Rectal smooth muscle tissue (tissue), 1 donor: ENCODE data around the gene WDR55.
"Not testable (repeated sequence)": the region's sequence is repeated elsewhere in the genome, so short reads cannot be mapped to it uniquely, and the experiment has no call there.

Experiments used
- H3K27ac ChIP-seq: one replicate; pipeline ENCODE4 v1.7.0; 2013; ENCODE audit warnings: low read depth, low read length, inconsistent platforms
- H3K27me3 ChIP-seq: one replicate; pipeline ENCODE4 v1.7.0; 2013; ENCODE audit warnings: low read length; ENCODE audit not compliant: control insufficient read depth, insufficient read depth
- H3K36me3 ChIP-seq: one replicate; pipeline ENCODE4 v1.7.0; 2013; ENCODE audit warnings: low read length; ENCODE audit not compliant: control insufficient read depth, insufficient read depth
- H3K4me1 ChIP-seq: one replicate; pipeline ENCODE4 v1.7.0; 2013; ENCODE audit warnings: low read length; ENCODE audit not compliant: control insufficient read depth, insufficient read depth
- H3K4me3 ChIP-seq: one replicate; pipeline ENCODE4 v1.7.0; 2013; ENCODE audit warnings: low read length
- H3K9ac ChIP-seq: one replicate; pipeline ENCODE4 v1.7.0; 2013; ENCODE audit warnings: low read length

WDR55 gene

DNA sequence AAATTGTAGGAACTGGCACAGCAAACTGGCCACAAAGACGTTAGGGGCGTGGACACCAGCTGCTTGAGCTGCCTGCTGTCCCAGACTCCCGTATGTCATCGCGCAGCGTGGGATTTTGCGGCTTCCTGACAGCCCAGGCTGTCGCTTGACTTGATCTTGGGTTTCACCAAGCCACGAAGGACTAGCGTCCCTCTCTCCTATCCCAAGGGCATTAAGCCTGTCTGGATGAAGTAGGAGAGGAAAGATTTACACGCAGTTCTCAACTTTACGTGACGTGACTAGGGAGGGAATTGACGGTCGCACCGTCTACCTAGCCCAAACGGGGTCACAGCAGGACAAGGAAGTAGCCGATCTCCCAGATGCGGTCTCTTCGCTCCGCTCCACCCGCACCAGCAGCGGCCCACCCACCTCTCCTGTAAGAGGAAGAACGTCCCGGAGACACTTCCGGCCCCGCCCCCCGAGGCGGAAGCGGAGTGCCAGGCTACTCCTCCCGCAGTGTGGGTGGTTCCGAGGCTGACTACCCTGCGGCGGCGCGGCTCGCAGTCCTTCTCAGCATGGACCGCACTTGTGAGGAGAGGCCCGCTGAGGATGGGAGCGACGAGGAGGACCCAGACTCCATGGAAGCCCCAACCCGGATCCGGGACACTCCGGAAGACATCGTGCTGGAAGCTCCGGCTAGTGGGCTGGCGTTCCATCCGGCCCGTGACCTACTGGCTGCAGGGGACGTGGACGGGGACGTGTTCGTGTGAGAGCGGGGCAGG is at the start of gene WDR55:
TSS of gene WDR55 (plus strand) at position 546 of the 761 bp plus-strand sequence. CDS start at position 555, 9 bp downstream.
- Histone ChIP-seq H3K4me3 (peak within 1 kb of the TSS; percentile 96), H3K9ac (peak within 1 kb of the TSS; percentile 98), H3K27ac (peak within 1 kb of the TSS; percentile 94), H3K4me1 (no peaks in the 10 kb centered on the region), H3K27me3 (no peaks in the 10 kb centered on the region), H3K36me3 (peaks cover 40% of the 10 kb centered on the region)

GRCh38 chr5:140622301-140622700 is 42.4 kb upstream of the WDR55 start:
- Histone ChIP-seq H3K27me3 (no peaks in the 10 kb centered on the region), H3K9ac (no peak overlapping the region), H3K4me3 (no peak overlapping the region), H3K36me3 (no peaks in the 10 kb centered on the region), H3K4me1 (no peaks in the 10 kb centered on the region), H3K27ac (no peak overlapping the region)

DNA sequence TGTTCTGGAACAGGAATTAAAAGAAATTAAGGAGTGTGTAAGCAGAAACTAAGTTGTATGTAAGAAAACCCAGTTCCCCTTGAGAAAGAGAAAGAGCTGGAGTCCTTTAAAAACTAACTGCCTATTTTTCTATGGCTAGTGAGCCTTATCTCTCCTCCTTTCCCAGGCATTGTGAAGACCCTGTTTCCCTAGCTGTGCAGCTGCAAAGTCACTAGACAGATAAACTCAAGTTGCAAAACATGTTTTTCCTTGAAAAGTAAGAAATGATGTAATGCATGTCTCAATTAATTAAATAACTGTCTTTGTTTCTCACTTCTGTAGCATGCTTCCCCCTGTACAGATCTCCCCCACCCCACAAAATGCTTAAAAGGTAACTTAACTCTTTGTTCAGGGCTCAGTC is 41.6 kb upstream of the WDR55 start:
- H3K36me3 ChIP-seq, H3K9ac ChIP-seq, H3K4me3 ChIP-seq, H3K27me3 ChIP-seq, H3K4me1 ChIP-seq, H3K27ac ChIP-seq: not testable (repeated sequence)

DNA sequence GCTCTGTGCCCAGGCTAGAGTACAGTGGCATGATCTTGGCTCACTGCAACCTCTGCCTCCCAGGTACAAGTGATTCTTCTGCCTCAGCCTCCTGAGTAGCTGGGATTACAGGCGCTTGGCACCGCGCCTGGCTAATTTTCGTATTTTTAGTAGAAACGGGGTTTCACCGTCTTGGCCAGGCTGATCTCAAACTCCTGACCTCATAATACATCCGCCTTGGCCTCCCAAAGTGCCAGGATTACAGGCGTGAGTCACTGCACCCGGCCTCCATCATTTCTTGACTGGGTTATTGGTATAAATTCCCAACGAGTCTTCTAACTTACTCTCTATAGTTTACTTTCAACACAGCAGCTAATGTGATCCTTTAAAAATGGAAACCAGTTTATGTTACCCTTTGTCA is 39.8 kb upstream of the WDR55 start:
- H3K4me1 ChIP-seq, H3K27ac ChIP-seq, H3K36me3 ChIP-seq, H3K4me3 ChIP-seq, H3K27me3 ChIP-seq, H3K9ac ChIP-seq: not testable (repeated sequence)

GRCh38 chr5:140627972-140628371 is 36.7 kb upstream of the WDR55 start:
- H3K9ac ChIP-seq = no peak overlapping the region
- H3K27ac ChIP-seq = no peak overlapping the region
- no peak overlapping the region for H3K4me3 ChIP-seq
- H3K27me3 ChIP-seq = no peaks in the 10 kb centered on the region
- no peaks in the 10 kb centered on the region for H3K4me1 ChIP-seq
- no peaks in the 10 kb centered on the region for H3K36me3 ChIP-seq

DNA sequence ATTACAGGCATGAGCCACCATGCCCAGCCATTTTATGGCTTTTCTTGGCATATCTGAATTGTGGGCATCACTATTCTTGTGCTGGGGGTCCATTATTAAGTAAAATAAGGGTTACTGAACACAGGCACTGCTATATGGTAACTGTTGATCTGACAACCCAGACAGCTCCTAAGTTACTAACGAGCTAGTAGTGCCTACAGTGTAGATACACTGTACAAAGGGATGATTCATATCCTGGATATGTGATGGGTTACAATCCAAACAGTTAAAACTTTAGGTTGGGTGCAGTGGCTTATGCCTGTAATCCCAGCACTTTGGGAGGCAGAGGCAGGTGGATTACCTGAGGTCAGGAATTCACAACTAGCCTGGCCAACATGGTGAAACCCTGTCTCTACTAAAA is 36.0 kb upstream of the WDR55 start:
- no peaks in the 10 kb centered on the region for H3K36me3 ChIP-seq
- no peak overlapping the region for H3K4me3 ChIP-seq
- H3K9ac ChIP-seq = no peak overlapping the region
- no peaks in the 10 kb centered on the region for H3K27me3 ChIP-seq
- peaks cover 4% of the 10 kb centered on the region for H3K4me1 ChIP-seq
- H3K27ac ChIP-seq = no peak overlapping the region

DNA sequence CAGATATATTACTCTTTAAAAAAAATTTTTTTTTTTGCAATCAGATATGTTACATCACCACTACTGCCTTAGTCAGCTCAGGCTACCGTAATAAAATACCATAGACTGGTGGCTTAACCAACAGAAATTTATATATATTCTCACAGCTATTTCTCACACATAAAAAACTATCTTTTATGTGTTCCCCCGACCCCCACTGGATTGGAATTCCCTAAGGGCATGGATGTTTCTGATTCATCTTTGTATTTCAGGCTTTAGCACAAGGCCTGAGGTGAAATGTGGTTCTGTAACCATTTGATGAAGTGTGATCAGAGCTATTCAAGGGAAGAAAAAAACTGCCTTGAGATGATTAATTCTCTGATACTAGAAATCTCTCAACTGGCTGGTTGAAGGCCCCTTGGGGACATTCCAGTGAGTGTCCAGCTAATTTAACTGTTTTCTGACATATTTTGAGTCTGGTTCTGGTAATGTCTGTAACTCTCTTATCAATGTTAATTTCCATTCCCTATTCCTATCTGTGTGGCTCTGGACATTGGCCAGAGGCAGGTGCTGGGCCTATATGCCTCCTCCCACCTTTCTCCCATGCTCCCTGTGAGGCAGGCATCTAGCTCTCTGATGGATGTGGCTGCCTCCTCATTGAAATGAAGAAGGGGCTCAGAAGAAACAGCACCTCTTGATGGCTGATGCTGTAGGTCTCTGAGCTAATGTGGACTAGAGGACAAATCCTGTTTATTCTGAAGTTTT is 34.2 kb upstream of the WDR55 start:
- Histone ChIP-seq H3K4me3 (no peak overlapping the region), H3K27me3 (no peaks in the 10 kb centered on the region), H3K27ac (peak overlapping the region; percentile 17), H3K4me1 (peaks cover 4% of the 10 kb centered on the region), H3K9ac (no peak overlapping the region), H3K36me3 (no peaks in the 10 kb centered on the region)

- peaks cover 4% of the 10 kb centered on the region for H3K4me1 ChIP-seq
- peak overlapping the region; percentile 80 for H3K4me3 ChIP-seq
- no peaks in the 10 kb centered on the region for H3K36me3 ChIP-seq
- H3K9ac ChIP-seq = no peak overlapping the region
- no peaks in the 10 kb centered on the region for H3K27me3 ChIP-seq
- no peak overlapping the region for H3K27ac ChIP-seq
These were observed 33.7 kb upstream of the WDR55 start for GRCh38 chr5:140631036-140631417.

GRCh38 chr5:140631831-140632365 is 32.8 kb upstream of the WDR55 start:
- H3K27me3 ChIP-seq = no peaks in the 10 kb centered on the region
- H3K4me1 ChIP-seq = peaks cover 4% of the 10 kb centered on the region
- peak overlapping the region; percentile 80 for H3K4me3 ChIP-seq
- peak overlapping the region; percentile 49 for H3K27ac ChIP-seq
- H3K9ac ChIP-seq = peak overlapping the region; percentile 42
- H3K36me3 ChIP-seq = no peaks in the 10 kb centered on the region

DNA sequence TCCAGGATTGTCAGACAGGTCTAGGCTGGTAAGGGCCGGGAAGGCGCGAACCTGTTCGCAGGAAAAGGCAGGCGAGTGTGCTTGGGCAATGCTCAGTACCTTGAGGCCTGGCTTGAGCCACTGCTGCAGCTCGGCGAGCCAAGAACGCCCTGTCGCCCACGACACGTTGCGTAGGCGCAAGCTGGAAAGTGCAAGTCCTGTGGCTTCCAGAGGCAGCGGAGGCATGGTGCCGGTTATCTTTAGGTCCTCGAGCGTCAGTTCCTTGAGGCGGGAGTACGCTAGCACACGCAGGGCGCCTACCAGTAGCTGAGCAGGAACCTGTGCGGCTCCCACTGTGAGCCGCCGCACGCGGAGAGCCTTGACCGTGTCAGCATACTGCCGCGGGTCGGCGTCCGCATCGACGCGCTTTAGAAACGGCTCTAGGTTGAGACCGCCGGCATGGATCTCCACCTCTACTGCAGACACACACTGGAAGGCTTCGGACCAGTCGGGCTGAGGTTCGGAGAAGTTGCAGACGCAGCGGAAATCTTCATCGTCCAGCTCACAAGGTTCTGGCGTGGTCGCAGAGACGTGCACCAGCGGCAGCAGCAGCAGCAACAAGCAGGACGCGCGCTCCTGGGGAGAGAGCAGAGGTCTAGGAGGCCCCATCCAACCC is 32.2 kb upstream of the WDR55 start:
- Histone ChIP-seq H3K4me3 (peak overlapping the region; percentile 80), H3K4me1 (peaks cover 4% of the 10 kb centered on the region), H3K27me3 (no peaks in the 10 kb centered on the region), H3K9ac (peak overlapping the region; percentile 42), H3K27ac (peak overlapping the region; percentile 49), H3K36me3 (no peaks in the 10 kb centered on the region)

GRCh38 chr5:140633021-140633471 is 31.7 kb upstream of the WDR55 start, which contains the start of gene CD14:
Gene CD14, minus strand, starts transcription at chr5:140633175. Its CDS starts 104 bp downstream, at chr5:140633071.
- peak within 1 kb of the TSS; percentile 49 for H3K27ac ChIP-seq
- H3K36me3 ChIP-seq = no peaks in the 10 kb centered on the region
- no peaks in the 10 kb centered on the region for H3K27me3 ChIP-seq
- peak within 1 kb of the TSS; percentile 80 for H3K4me3 ChIP-seq
- peak within 1 kb of the TSS; percentile 42 for H3K9ac ChIP-seq
- peaks cover 4% of the 10 kb centered on the region for H3K4me1 ChIP-seq

DNA sequence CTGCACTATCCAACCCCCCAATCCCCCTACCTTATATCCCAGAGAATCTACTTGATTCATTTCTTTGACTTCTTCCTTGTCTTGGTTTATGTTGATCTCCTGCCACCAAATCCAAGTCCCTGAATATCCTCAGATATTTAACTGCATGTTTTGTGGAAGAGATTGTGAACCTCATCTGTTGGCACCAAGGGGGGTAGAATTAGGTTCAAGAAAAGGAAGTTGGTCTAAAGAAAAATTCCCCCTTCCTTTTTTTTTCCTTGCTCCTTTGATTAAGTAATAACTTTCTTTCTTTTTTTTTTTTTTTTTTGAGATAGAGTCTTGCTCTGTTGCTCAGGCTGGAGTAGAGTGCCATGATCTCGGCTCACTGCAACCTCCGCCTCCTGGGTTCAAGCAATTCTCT is 31.2 kb upstream of the WDR55 start:
- Histone ChIP-seq H3K27me3 (no peaks in the 10 kb centered on the region), H3K9ac (no peak overlapping the region), H3K27ac (no peak overlapping the region), H3K4me1 (peaks cover 4% of the 10 kb centered on the region), H3K36me3 (no peaks in the 10 kb centered on the region), H3K4me3 (peak overlapping the region; percentile 80)
